HepG2 (cell line): ENCODE data around the gene KIF3A. TPM values are rescaled to one million over a fixed set of nuclear protein-coding genes. Genes with fewer than 3 reads are reported as not detected.

Experiments used
- AHR ChIP-seq: IDR thresholded peaks from 2 replicates; pipeline ENCODE4 v1.6.1; 2018; ENCODE audit warnings: missing genetic modification reagents, missing compliant biosample characterization
- ATAD3A ChIP-seq: sonication (generic); formaldehyde crosslinking; IDR thresholded peaks from 2 replicates; pipeline ENCODE4 v1.4.0; 2020; ENCODE audit warnings: missing genetic modification reagents
- ATF7 ChIP-seq, 2 experiments: fragments of 450-650 bp in 1 of 2; sonication (generic) in 1 of 2; formaldehyde crosslinking in 1 of 2; IDR thresholded peaks; 2 replicates each; pipeline versions ENCODE4 v1.4.0 to v1.6.1; 2016 to 2020; ENCODE audit warnings: antibody characterized with exemption in 1 of 2, mild to moderate bottlenecking in 1 of 2, missing genetic modification reagents in 1 of 2
- EED ChIP-seq: sonication (generic); formaldehyde crosslinking; IDR thresholded peaks from 2 replicates; pipeline ENCODE4 v1.5.0; 2020; ENCODE audit warnings: mild to moderate bottlenecking, missing genetic modification reagents
- FOXJ3 ChIP-seq: sonication (generic); formaldehyde crosslinking; IDR thresholded peaks from 2 replicates; pipeline ENCODE4 v1.4.0; 2020; ENCODE audit warnings: missing genetic modification reagents, mild to moderate bottlenecking, borderline replicate concordance
- HNRNPL ChIP-seq: fragments of 200-400 bp; formaldehyde crosslinking; IDR thresholded peaks from 2 replicates; pipeline ENCODE4 v1.6.1; 2017; ENCODE audit warnings: mild to moderate bottlenecking, low read depth, low read length
- KDM3A ChIP-seq: IDR thresholded peaks from 2 replicates; pipeline ENCODE4 v1.6.1; 2018; ENCODE audit warnings: low read depth, missing compliant biosample characterization
- KDM6A ChIP-seq: IDR thresholded peaks from 2 replicates; pipeline ENCODE4 v1.6.1; 2016; ENCODE audit warnings: low read depth
- MEIS1 ChIP-seq: sonication (generic); formaldehyde crosslinking; IDR thresholded peaks from 2 replicates; pipeline ENCODE4 v1.9.0; 2021; ENCODE audit warnings: mild to moderate bottlenecking, missing genetic modification reagents, moderate library complexity, borderline replicate concordance
- PCBP2 ChIP-seq: fragments of 200-400 bp; formaldehyde crosslinking; optimal IDR thresholded peaks from 2 replicates; pipeline ENCODE3; 2018; ENCODE audit warnings: low read length, low read depth; ENCODE audit not compliant: poor library complexity, severe bottlenecking
- SMAD1 ChIP-seq: sonication (generic); formaldehyde crosslinking; IDR thresholded peaks from 2 replicates; pipeline ENCODE4 v1.4.0; 2020; ENCODE audit warnings: missing genetic modification reagents, low read depth, mild to moderate bottlenecking, borderline replicate concordance
- STAT5B ChIP-seq: sonication (generic); formaldehyde crosslinking; IDR thresholded peaks from 2 replicates; pipeline ENCODE4 v1.4.0; 2020; ENCODE audit warnings: missing genetic modification reagents
- TBX2 ChIP-seq: sonication (generic); formaldehyde crosslinking; IDR thresholded peaks from 2 replicates; pipeline ENCODE4 v1.5.0; 2020; ENCODE audit warnings: missing genetic modification reagents, mild to moderate bottlenecking, borderline replicate concordance
- ZBTB40 ChIP-seq, 2 experiments: fragments of 450-650 bp in 1 of 2; sonication (generic) in 1 of 2; formaldehyde crosslinking in 1 of 2; IDR thresholded peaks; 2 replicates each; pipeline versions ENCODE4 v1.6.1 to v1.8.0; 2016 to 2022; ENCODE audit warnings: antibody characterized with exemption in 1 of 2, mild to moderate bottlenecking in 1 of 2, missing genetic modification reagents in 1 of 2
- ZFX ChIP-seq: sonication (generic); formaldehyde crosslinking; IDR thresholded peaks from 2 replicates; pipeline ENCODE4 v1.4.0; 2020; ENCODE audit warnings: mild to moderate bottlenecking, low read depth, missing genetic modification reagents, moderate library complexity
- ZKSCAN5 ChIP-seq: sonication (generic); formaldehyde crosslinking; IDR thresholded peaks from 2 replicates; pipeline ENCODE4 v1.5.1; 2020; ENCODE audit warnings: mild to moderate bottlenecking, missing genetic modification reagents
- ZMYM3 ChIP-seq: sonication (generic); formaldehyde crosslinking; IDR thresholded peaks from 2 replicates; pipeline ENCODE4 v1.5.1; 2020; ENCODE audit warnings: mild to moderate bottlenecking, missing genetic modification reagents
- ZNF644 ChIP-seq: IDR thresholded peaks from 2 replicates; pipeline ENCODE4 v1.6.1; 2016; ENCODE audit warnings: low read depth
- ZNF724P ChIP-seq: sonication (generic); formaldehyde crosslinking; IDR thresholded peaks from 2 replicates; pipeline ENCODE4 v1.8.0; 2022; ENCODE audit warnings: missing genetic modification reagents, borderline replicate concordance
- polyA plus RNA-seq, 8 experiments: library from polyadenylated mRNA; depleted of rRNA in 3 of 8; stranded (reverse) in 7 of 8; unstranded in 1 of 8; fragments of >200 nt; fragmentation: Illumina TruSeq in 4 of 8; extraction: Trizol in 4 of 8; gene quantifications; 2 replicates each; pipeline versions ENCODE4 v1.2.1 to v1.2.3, GENCODE V29; 2011 to 2016; ENCODE audit warnings: low read depth in 4 of 8, missing spikeins in 1 of 8, mixed read lengths in 1 of 8; ENCODE audit not compliant: insufficient read depth in 1 of 8
- total RNA-seq, 5 experiments: library from RNA; depleted of rRNA; stranded (reverse); fragments of >200 nt; fragmentation: Illumina TruSeq; extraction: Trizol; gene quantifications; 2 replicates each; pipeline ENCODE4 v1.2.3, GENCODE V29; 2016; ENCODE audit warnings: low read depth in 1 of 5

KIF3A gene
- total and polyA plus RNA-seq, 2 of the 13 experiments (the other 11 are each of a cell fraction or from before 2014, with no cell fraction given), result 2.3 to 8.4 TPM

- TF ChIP-seq KDM6A (CRISPR knock-in tag) (no peak), EED (CRISPR knock-in tag) (0 out of 2 replicates have a peak, but pooled peaks have one; percentile 15), PCBP2 (no peak), ATAD3A (CRISPR knock-in tag) (no peak), TBX2 (CRISPR knock-in tag) (peak; percentile 36; the same call in 1 of the 2 replicates), SMAD1 (CRISPR knock-in tag) (no peak), ZKSCAN5 (CRISPR knock-in tag) (no peak), HNRNPL (no peak), ZFX (CRISPR knock-in tag) (peak; percentile 46), STAT5B (CRISPR knock-in tag) (no peak), FOXJ3 (CRISPR knock-in tag) (no peak), ATF7 (IDR thresholded peaks at IDR 0.05) (no peak), ATF7 (CRISPR knock-in tag; IDR thresholded peaks at IDR 0.05) (no peak), ZMYM3 (no peak), MEIS1 (CRISPR knock-in tag) (no peak), ZBTB40 (IDR thresholded peaks at IDR 0.05) (no peak), ZBTB40 (CRISPR knock-in tag; IDR thresholded peaks at IDR 0.05) (no peak), AHR (CRISPR knock-in tag) (no peak), ZNF724P (no peak), KDM3A (no peak), ZNF644 (CRISPR knock-in tag) (no peak)
These were observed 75.9 kb downstream of the KIF3A start (continued) for GRCh38 chr5:132661231-132662003.
